ENCODE data around the gene ST6GALNAC4. TPM values are rescaled to one million over a fixed set of nuclear protein-coding genes. Genes with fewer than 3 reads are reported as not detected.

Gene ST6GALNAC4
- polyA plus RNA-seq, 1 of the 3 experiments (the other 2 are of a cell fraction): 30.2 TPM

GRCh38 chr9:127930231-127931091 lies 13.6 kb upstream of the ST6GALNAC4 start, which contains the start of gene PIP5KL1 (continued):
- TF ChIP-seq CTCF (IDR thresholded peaks at IDR 0.05) (peak; percentile 40), MXI1 (IDR thresholded peaks at IDR 0.05; ENCODE audit: low read depth, low read length) (peak; percentile 19; the same call in 1 of the 2 replicates), CHD2 (IDR thresholded peaks at IDR 0.05; ENCODE audit: low read length, partially characterized antibody) (peak; percentile 9), USF1 (IDR thresholded peaks at IDR 0.05; ENCODE audit: borderline replicate concordance, low read depth) (no peak), GATA2 (CRISPR knock-in tag; IDR thresholded peaks at IDR 0.05) (0 out of 2 replicates have a peak, but pooled peaks have one; percentile 11), FOXJ3 (CRISPR knock-in tag; IDR thresholded peaks at IDR 0.05) (no peak), JUND (IDR thresholded peaks at IDR 0.05) (no peak), EZH2phosphoT487 (IDR thresholded peaks at IDR 0.05; ENCODE audit: borderline replicate concordance, low read depth) (no peak), NFIC (IDR thresholded peaks at IDR 0.05; ENCODE audit: borderline replicate concordance) (0 out of 2 replicates have a peak, but pooled peaks have one; percentile 12), MAX (IDR thresholded peaks at IDR 0.05; ENCODE audit: low read depth) (no peak; the same call in 1 of the 2 replicates)
- TF ChIP-seq, protein P1, sequence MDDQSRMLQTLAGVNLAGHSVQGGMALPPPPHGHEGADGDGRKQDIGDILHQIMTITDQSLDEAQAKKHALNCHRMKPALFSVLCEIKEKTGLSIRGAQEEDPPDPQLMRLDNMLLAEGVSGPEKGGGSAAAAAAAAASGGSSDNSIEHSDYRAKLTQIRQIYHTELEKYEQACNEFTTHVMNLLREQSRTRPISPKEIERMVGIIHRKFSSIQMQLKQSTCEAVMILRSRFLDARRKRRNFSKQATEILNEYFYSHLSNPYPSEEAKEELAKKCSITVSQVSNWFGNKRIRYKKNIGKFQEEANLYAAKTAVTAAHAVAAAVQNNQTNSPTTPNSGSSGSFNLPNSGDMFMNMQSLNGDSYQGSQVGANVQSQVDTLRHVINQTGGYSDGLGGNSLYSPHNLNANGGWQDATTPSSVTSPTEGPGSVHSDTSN (IDR thresholded peaks at IDR 0.05): peak; percentile 41

DNA sequence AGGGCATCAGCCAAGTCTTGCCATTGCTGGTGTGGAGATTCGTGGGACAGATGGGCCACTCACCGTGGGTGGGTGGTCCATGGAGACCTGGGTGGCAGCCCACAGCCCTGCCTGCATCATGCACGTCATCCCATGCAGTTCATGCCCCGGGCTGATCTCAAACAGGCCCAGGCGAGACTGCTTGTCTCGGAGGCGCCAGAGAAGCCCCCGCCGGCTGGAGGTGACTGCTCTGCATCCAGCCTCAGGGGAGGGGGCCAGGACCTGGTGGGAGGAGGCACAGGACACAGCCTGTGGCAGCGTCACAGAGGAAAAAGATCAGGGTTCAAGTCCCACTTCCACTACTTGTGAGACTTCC lies 12.8 kb upstream of the ST6GALNAC4 start:
- H3K9ac ChIP-seq: no peak overlapping the region
- peaks cover 26% of the 10 kb centered on the region for H3F3A ChIP-seq (replicated peaks; ENCODE audit: insufficient read depth)
- no peaks in the 10 kb centered on the region for H4K20me1 ChIP-seq (ENCODE audit: insufficient read depth)
- peaks cover 5 to 23% of the 10 kb centered on the region in 2 experiments; a peak in 3 of 4 replicates for H3K4me1 ChIP-seq (ENCODE audit: control insufficient read depth in 1 of 2, insufficient read depth in 2 of 2, low read depth in 1 of 2, low read length in 1 of 2)
- ChIA-PET POLR2A (interaction anchor here (0.5 to 1.1 kb wide), 3 partner anchors 116 to 296 kb away, joined by 3 read pairs; no protein-coding TSS in a partner anchor), CTCF (interaction anchor here (1.2 to 2.1 kb wide), 8 partner anchors 8 to 188 kb away, joined by 3 to 13 read pairs (median 7); no protein-coding TSS in a partner anchor)
- WGBS (ENCODE audit: low lambda C conversion rate): 79% methylated on average over 2 of the region's 10 CpGs
- no peak overlapping the region for H3K4me2 ChIP-seq
- DNase-seq: no peak
- TF ChIP-seq MEF2A (IDR thresholded peaks at IDR 0.05; ENCODE audit: borderline replicate concordance, low read depth) (no peak), RAD21 (IDR thresholded peaks at IDR 0.05; ENCODE audit: low read length) (no peak)
- H3K9me2 ChIP-seq: no peaks in the 10 kb centered on the region
- H3K27me3 ChIP-seq (ENCODE audit: insufficient read depth): no peaks in the 10 kb centered on the region
- no peak overlapping the region for H2AFZ ChIP-seq (ENCODE audit: low read depth)
- H3K27ac ChIP-seq (ENCODE audit: low read depth in 2 of 2, low read length in 1 of 2): no peak overlapping the region
- H3K9me3 ChIP-seq: no peaks in the 10 kb centered on the region
- H3K36me3 ChIP-seq (replicated peaks in 1 of 2; ENCODE audit: control insufficient read depth in 1 of 2, insufficient read depth in 2 of 2, low read length in 1 of 2): peaks cover 0 to 3% of the 10 kb centered on the region in 2 experiments
- peaks cover 15% of the 10 kb centered on the region; the same call in 1 of the 2 replicates for H3K79me2 ChIP-seq (ENCODE audit: insufficient read depth)
- H3K4me3 ChIP-seq (ENCODE audit: low read depth in 2 of 2, low read length in 1 of 2): no peak overlapping the region
